IPS DF 19.7 (cell line): ENCODE data around the gene C1orf174.
A peak's percentile ranks its signal among the peaks of the same experiment; 100 is the strongest.

Experiments used
- DNase-seq: peaks from one replicate; pipeline ENCODE4 v3.0.0-alpha.2; 2013; ENCODE audit warnings: low read depth, low spot score

C1orf174 gene

GRCh38 chr1:3910049-3910731 is 10.1 kb upstream of the C1orf174 start:
- no peak for DNase-seq

DNA sequence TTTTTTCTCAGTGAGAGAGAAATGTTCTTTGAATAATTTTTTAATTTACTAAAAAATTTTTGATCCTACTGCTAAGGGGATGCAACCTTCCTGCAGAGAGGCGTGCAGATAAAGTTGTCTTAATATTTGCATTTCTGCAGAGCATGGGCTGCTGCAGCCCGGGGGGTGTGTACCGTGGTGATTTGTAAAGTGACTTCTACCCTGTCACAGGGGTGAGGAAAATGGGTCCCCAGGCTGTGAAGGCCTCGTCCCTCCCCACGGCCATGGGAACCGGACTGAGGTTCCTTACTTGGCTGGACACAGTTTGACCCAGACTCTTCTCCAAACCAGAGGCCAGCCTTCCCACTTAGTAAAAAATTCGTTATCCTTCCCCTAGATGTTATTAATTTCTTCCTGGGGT is 9.5 kb upstream of the C1orf174 start:
- DNase-seq = no peak

DNA sequence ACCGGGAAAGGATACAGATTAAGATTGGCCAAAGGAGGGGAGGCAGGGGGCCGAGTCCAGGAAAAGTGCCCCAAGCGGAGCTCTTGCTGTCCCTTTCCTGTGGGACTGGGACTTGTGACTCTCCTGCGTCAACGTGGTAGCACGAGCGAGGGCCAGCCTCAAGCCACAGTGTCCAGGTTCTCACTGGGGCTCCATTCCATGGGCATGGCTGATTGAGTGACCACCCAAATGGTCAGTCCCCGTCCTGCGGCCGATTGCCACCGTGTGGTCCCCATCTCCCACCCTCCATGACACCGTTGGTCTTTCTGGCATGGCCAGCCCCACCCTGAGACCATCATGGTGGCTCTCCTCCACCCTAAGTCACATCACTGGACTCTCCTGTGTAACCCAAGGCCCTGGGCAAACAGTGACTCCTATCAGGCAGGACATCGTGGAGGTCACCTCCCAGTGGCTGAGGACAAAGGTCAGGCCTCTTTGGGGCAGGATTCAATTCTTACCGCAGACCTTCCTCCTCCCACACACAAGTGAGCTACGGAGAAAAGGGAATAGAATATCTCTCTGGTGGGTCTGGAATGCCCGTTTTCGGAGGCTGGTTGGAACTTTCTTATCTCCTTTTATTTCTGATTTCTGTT is 8.9 kb upstream of the C1orf174 start:
- DNase-seq = no peak

GRCh38 chr1:3907621-3908165 is 7.6 kb upstream of the C1orf174 start:
- DNase-seq = no peak

DNA sequence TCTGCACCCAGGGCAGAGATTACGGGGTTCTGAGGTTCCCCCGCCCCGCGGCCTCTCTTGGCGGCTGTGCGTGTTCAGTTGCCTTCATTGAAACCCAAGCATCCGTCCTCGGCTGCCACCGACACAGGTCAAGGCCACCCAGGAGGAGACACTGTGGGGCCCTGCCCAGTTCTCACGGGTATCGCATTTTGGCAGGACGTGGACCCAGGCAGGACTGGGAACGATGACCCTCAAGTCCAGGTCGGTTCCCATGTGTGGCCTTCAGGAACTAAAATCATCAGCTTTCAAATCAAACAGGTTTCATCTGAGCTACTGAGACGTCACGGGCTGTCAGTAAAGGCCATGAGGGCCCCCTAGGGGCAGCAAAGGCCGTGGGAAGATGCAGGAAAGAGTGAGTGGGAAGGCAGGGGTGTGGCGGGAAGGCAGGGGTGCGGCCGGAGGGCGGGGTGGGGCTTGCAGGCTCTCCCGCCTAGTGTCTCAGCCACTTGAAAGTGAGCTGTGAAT is 7.0 kb upstream of the C1orf174 start:
- no peak for DNase-seq

- DNase-seq = no peak
These were observed 6.6 kb upstream of the C1orf174 start for GRCh38 chr1:3906672-3907020.

DNA sequence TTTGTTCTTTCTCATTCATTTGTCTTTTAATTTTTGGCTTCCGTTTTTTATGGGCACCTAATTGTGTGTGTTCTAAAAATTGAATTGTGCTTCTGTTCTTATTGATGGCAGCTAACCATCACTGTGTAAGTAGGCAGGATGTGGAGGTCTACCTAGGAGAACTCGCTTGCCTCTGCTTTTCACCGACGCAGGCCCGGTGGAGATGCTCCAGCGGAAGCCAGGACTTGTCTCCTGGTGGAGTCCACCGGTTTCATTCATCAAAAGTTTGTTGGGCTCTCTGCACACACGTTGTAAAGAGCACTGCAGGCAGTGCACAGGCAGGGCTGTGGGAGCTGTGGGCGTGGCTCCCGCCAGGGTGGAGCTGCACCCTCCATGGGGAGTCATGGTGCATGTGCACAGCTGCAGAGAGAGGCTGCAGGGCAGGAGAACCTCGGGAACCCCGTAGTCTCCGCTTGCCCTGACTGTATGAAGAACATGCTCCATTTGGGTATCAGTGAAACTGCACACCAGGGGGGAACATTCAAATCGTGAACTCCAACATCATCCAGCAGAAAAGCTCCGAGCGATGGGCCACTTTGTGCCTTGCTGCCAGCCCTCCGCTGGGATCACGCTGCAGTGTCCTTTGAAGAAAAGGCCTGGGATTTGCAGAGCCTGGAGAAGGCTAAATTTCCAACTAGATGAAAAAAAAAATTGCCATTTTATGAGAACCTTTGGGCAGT is 6.0 kb upstream of the C1orf174 start:
- DNase-seq = no peak

DNA sequence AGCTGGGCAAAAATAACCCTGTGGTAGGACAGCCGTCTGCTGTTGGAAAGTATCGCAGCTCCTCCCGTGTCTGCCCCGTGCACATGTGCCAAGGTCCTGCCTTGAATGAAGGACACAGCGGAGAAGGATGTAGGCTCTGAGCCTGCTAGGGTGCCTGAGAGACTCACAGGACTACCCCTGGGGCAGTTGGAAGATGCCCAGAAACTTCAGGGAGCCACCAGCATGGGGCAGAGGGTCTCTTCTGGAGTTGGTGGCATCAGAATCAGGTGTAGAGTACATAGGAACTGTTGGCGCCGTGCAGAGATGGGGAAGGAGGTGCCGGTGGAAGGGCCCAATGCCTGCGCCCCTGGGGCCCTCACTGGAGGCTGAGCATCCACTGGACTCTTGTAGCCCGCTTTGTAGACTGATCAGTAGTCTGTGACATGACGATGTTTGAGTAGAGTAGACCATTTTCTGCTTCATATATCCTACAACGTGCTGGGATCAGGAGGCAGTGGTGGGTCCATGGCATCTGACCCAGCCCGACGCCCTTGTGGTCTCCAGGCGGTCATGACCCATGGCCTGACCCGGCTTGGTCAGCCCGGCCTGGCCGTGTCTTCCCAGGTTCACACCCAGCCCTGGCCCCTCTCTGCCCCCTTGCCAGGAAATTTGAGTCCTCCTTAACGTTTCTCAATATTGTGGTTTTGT is 5.3 kb upstream of the C1orf174 start:
- DNase-seq = no peak

DNA sequence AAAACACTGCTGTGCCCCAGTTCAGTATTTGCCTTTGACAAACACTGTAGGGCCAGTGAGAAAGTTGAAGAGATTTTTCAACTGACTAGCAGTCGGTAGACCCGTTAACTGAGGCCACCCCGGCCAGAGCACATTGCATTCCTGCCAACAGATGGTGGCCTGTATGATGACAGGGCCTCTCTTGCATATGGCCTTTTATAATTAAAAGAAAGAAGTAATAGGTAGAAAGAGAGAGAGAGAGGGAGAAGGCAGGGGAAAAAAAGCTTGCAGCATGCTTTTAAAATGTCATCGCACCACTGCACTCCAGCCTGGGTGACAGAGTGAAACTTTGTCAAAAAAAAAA is 4.7 kb upstream of the C1orf174 start:
- no peak for DNase-seq

DNA sequence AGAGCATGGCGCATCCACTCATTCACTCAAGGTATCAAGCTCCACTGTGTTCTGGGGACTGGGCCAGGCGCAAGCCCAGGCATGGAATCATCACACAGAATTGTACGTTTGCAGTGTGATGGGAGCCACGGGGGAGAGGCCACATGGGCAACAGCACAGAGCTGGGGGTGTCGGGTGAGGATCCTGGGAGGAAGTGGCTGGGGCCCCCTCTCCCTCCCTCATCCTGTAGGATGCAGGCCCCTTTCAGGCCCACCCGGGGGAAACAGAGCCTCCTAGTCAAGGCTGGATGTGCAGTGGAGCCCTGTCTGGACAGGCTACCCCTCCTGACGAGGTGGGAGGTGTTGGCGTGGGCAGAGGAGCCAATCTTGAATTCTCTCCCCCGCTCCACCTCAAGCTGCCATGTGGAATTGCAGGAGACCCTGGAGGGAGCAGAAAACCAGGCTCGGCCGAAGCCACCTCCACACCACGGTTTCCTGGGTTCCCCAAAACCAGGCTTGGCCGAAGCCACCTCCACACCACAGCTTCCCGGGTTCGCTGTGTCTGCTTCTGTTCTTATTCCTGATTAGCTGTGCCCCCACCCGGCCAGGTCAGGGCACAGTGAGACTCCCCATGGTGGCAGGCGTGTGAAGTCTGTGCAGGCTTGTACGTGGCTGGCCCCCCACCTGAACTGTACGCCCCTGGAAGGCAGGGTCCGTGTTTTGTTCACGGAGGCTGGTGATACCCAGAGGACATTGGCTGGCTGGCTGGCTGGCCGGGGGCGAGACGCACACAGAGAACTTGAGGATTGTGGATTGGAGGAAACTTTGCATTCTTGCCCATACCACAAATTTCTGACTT is 4.2 kb upstream of the C1orf174 start:
- DNase-seq = no peak

DNA sequence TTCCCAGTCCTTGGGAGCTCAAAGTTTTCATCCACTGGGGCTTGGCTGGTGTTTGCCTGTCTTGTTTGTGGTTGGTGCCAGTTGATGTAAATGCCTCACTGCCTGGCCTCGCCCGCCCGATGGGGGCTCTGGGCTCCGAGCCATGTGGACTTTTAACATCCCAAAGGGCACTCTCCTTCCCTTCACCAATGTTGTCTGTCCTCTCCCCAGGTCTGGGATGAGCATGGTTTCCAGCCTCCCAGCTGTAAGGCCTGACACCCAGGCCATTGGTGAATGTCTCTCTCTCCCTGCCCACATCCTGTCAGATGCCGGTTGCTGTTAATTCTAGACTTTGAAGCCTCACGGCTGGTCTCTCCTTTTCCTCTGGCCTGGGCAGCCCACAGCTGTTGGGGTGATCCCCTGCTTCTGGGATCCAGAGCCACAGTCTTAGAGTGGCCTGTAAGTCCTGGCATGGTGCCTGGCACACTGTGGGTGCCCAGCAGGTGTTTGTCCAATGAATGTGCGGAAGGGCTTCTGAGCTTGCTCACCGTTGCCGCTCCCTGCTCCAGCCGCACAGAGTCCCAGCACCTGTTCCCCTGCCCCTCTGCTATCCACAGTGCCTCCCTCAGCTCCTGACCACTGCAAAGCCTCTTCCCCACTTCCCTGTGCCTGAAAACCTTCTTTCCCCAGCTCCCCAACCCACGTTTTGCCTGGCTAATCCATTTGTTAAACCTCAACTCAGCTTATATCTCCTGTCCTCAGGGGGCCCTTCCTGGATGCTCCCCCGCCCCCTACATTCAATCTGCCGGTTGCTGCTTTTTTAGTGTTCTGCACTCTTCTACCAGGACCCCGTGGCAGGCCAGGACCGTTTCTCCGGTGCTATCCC is 3.3 kb upstream of the C1orf174 start:
- no peak for DNase-seq

GRCh38 chr1:3902571-3903091 is 2.6 kb upstream of the C1orf174 start:
- DNase-seq = no peak

GRCh38 chr1:3902111-3902511 is 2.0 kb upstream of the C1orf174 start:
- DNase-seq = no peak

DNA sequence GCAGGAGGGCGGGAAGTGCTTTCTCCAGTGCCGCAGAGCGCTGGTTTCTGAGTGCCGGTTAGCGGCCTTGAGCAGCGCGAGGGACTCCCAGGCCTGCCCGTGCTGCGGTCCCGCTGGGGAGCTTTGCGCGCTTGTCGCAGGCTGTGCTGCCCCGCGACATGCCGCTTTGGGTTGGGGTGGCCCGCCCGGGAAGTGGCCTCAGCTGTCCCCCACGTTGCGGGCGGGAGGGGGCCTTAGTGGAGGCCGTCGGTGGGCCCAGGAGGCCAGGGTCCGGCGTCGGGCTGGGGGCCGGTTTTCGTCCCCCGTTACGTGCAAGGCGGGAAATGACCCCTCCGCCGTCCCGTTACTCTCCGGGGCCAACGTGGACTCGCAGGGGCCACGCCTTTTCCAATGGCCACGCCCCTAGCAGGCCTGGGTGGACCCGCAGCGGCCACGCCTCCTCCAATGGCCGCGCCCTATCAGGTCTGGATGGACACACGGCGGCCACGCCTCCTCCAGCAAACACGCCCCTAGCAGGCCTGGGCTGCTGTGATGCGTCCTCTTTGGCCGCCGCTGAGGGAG is 977 bp upstream of the C1orf174 start:
- DNase-seq = peak; percentile 40

GRCh38 chr1:3899754-3900149 is 320 bp downstream of the C1orf174 start:
- DNase-seq = no peak

DNA sequence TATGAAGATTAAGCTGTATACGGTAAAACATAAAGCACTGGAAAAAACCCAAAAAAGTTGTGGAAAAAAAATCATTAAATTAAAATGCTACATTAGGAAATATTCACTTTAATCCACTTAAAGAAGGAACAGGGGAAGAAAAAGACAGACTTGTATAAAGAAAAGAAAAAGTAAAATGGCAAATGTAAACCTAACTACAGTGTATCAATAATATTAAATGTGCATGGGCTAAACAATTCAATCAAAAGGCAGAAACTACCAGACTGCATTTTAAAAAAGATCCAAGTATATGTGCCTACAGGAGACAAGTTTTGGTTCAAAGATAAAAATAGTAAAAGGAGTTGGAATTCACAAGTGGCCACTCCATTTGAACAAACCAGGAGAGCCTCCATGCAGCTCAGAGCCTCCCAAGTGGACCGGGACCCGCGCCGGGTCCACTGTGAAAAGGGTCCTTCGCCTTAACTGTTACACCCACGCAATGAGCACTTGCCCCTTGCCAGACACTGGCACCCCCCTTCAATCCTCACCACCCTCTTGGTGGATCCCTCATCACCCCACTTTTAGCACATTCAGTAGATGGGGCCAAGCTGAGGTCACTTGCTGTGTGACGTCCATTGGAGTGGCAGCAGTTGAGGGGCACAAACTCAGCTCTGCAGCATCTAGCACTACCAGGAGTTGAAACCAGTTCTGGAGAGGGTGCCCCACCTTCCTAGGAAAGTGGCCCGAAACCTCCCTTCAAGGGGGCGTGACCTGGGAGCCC is 898 bp downstream of the C1orf174 start:
- no peak for DNase-seq

- no peak for DNase-seq
These were observed 1.7 kb downstream of the C1orf174 start for GRCh38 chr1:3898475-3898735.

GRCh38 chr1:3896396-3897000 is 3.6 kb downstream of the C1orf174 start:
- no peak for DNase-seq

GRCh38 chr1:3895951-3896325 is 4.1 kb downstream of the C1orf174 start:
- DNase-seq = no peak
